Kasumi-1 (cell line): Measurements from ENCODE around the gene DRGX.

Experiments
- DNase-seq, 2 experiments: peaks; one replicate each; lab custom pipeline; 2025; lab: John Stamatoyannopoulos, UW

The DRGX gene

DNA sequence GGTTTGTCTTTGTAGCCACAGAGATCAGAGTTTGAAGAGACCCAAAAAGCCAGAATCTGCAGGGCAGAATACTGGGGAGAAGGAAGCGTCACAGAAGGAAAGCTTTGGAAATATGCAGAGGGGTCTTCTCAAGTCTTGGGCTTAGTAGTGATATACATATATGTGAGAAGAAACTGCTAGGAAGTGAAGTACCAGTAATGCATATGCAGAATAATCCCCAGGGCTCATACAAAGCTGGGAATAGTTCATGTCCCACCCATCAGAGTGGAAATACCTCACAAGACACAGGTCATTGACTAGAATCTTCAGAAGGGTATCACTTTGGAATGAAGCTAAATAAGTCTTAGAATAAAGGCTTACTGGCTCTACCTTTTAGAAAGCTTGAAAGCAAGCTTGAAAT, 57.3 kb downstream of the DRGX start:
- no peak for DNase-seq

DNA sequence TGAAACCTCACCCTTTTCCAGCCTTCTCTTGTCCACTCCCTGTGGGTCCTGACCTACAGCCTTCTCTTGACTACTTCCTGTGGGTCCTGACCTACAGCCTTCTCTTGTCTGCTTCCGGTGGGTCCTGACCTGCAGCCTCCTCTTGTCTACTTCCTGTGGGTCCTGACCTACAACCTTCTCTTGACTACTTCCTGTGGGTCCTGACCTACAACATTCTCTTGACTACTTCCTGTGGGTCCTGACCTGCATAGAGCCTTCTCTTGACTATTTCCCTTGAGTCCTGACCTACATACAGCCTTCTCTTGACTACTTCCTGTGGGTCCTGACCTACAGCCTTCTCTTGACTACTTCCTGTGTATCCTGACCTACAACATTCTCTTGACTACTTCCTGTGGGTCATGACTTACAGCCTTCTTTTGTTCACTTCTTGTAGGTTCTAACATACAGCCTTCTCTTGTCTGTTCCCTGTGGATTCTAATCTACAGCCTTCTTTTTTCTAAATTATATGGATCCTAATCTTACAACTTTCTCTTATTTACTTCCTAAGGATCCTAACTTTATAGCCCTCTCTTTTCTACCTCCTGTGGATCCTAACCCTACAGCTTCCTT, 60.4 kb downstream of the DRGX start:
- no peak for DNase-seq

DNA sequence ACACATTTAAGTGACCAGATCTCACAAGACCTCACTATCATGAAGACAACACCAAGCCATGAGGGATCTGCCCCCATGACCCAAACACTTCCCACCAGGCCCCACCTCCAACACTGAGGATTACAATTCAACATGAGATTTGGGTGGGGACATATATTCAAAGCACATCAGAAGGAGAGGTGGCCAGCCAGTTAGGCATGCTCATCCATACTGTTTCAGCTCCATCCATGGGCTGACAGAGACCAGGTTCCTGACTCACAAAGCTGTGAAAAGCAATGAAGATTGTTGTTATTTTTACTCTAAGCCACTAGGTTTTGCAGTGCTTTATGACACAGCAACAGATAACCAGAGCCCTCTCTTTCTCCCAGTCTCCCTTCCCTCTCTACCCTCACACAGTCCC, 60.9 kb downstream of the DRGX start:
- DNase-seq = no peak

DNA sequence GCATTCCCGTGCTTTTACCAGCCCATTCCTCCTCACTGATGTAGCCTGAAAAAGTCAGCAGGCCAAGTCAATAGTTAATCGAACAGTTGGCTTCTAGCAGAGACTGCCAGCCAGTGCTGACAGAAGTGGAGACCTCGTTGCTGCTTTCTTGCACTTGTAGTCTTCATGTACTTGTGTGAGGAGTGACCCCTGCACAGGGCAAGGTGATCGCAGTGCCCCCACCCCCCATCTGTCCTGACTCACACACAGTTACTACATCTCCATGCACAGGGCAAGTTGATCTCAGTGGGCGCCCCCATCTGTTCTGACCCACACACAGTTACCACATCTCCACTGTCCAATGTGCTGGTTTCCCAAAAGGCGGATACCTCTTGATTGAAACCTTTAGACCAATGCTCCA, 62.7 kb downstream of the DRGX start:
- no peak for DNase-seq

DNA sequence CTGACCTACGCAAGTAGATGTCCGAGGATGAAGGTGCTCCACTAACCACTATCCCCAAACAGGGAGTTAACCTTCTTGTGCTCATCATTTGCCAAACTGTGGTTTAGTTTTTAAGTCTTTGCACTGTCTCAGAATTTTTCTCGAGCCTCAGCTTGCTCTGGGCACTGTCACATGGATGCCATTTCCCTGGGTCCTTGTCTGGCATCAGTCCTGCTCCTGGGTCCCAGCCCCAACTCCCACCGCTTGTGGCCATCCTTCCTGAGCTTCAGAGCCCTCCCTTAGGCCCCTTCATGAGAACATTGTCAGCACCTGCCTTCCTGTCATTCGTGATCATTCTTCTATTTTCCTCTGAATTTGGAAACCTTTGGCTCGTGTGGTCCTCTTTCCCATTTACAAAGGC, 63.1 kb downstream of the DRGX start:
- no peak for DNase-seq

DNA sequence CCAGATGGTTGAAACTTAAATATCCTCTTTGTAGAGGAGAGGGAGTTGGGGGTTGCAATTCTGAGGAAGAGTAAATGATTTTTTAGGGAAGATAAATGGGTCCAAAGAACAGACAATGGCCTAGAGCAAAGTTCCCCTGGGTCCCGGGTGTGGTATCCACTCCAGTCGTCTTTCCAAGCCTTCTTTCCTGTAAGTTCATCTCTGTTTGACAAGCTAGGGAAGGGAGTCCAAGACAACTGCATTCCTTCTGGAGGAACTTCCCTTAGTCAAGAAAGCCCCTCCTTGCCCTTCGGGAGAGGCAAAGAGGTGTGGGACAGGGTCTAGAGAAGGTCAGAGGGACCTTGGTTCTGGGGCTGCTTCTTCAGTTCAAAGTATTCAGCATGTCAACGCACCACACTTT, 63.6 kb downstream of the DRGX start:
- DNase-seq = no peak

DNA sequence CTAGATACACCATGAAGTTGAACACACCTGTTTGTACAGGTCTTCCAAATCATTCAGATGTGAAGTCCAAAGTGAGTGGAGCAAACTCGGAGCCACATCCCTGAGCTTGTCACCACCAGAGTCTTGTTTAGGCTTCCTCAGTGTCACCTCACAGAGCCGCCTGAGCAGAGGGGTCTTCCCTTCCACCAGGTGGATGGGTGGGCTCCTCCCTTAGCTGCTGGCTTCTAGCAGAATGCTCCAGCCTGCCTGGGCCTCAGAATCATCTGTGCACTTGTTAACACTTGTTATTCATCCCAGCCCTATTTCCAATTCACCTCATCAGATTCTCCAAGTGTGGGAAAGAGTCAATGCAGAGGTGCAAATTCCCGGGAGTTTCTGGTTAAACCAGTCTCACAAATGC, 64.5 kb downstream of the DRGX start:
- no peak for DNase-seq

DNA sequence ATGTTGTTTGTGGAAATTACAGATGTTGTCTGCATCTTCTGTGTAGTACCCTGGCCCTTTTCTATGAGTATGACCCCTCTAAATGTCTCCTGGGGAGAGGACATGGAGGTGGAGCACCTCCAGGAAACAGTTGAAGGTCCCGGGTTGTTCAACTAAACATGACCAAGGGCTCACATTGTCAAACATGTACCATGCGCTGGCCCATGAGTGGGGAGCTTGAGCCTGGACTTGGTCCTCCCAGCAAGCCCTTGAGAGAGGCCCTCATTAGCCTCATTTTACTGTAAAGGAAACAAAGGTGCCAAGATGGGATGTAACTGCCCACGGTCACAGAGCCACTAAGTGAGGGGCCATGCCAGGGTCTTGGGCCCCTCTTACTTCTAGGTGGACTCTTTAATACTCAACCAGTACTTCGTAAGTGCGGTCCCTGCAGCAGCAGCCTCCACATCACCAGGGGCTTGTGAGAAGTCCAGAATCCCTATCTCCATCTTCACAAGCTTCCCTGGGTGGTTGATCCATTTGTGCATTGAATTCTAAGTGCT, 65.7 kb downstream of the DRGX start:
- no peak for DNase-seq

DNA sequence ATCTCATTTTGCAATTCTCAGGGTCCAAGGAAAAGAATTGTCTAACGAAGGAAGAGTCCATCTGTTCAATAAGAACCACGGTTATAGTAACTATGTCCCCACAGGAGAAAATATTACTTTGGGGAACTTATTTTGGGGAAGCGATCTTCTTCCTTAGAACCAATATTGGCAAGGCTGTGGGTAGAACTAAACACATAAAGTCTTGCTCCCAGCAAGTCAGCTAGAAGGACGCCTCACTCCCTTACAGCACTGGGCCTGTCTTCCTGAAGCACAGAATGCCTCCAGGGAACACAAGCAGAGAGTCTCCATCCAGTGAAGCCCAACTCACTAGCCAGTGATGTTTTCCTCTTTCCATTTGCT, 66.8 kb downstream of the DRGX start:
- no peak for DNase-seq

DNA sequence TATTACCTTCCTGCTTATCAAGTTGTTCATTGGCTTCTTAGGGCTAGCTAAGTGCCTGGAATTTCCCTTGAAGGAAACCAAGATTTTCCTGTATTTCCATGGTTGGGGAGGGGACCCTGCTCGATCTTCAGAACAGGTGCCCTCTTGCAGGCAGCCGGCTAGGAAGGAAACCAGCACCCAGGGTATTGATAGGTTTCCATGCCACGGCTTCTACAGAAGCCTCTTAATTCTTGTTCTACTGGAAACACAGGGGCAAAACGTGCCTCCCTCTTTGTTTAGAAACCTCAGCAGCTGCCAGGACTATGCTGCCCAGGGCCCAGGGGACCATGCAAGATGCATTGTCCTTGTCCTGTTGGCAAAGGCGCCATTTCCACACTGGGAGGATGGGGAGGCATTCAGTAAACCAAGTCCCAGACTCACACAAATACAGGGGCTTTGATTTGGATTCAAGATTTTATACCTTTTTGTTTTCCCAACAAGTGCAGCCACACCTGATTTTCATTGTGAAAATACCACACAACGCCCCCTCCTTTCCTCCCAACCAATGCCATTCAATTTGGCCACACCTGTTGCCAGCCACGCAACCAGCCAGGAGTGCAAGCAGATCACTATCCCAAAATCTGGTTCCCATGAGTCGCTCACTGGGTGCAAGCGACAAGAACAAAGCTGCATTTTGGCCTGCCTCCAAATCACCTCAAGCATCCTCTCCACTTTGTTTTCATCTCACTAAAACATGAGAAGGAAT, 67.3 kb downstream of the DRGX start:
- DNase-seq = no peak

DNA sequence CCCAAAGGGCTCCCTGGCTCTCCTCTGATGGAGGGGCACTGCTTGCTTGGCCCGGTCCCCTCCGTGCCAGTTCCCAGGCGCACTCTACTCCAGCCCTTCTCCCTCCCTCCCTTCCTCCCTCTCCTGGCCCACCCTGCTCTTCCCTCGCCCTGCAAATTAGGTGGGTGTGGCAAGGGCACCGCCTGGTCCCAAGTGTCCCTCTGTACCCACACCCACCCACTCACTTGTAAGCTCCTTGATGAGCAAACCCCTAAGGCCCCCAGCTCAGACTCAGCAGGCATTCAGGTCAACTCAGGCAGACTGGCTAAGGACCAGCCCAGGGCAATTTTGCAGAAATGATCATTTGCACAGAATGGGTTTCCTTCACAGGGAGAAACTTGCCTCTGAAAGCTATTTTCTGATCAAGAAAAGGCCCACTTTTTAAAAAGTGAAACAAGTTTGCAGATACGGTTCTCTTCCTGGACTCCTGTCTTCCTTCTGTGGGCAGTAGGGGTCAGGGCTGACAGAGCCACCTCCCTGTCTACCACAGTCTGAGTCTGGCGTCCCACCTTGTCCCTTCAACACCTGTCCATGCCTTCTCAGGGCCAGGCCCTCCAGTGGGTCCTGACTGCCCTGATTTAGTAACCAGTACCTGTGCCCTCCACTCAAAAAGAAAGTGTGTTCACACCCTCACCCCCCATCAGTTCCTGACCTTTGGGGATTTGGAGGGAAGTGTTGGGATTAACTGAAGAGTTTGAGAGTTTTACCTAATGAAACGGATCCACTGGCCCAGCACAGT, 68.7 kb downstream of the DRGX start:
- no peak for DNase-seq

DNA sequence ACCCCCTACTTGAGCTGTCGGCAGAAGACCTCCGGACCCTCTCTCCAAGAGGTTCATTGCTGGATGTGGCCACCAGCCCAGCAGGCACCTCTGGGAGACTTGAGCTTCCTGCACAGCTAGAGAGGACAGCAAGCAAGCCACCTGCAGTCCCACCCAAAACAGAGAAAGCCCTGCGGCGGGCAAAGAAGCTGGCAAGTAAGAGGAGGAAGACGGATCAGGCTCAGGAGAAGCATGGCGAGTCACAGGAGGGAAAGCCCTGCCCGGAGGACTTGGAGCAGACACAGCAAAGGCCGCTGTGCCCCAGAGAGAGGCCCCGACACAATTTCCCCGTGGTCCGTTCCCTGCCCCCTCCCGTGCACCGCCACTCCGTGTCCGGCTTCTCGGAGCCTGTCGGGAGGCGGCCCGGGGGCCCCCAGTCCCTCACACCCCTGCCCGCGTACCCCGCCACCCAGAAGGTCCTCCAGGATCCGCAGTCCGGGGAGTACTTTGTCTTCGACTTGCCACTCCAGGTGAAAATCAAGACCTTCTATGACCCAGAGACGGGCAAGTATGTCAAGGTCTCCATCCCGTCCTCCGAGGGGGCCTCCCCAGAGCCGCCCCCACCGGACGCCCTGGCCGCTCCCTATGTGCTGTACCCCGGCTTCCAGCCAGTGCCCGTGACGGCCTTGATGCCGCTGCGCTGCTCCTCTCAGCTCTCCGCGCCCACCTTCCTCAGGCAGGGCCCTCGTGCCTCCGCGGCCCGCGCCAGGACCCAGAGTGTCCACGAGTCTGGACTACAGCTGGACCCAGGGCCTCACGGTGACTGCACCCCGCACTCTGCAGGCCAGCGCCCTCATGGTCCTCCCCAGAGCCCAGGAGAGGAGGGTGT, 69.7 kb downstream of the DRGX start:
- no peak for DNase-seq

DNA sequence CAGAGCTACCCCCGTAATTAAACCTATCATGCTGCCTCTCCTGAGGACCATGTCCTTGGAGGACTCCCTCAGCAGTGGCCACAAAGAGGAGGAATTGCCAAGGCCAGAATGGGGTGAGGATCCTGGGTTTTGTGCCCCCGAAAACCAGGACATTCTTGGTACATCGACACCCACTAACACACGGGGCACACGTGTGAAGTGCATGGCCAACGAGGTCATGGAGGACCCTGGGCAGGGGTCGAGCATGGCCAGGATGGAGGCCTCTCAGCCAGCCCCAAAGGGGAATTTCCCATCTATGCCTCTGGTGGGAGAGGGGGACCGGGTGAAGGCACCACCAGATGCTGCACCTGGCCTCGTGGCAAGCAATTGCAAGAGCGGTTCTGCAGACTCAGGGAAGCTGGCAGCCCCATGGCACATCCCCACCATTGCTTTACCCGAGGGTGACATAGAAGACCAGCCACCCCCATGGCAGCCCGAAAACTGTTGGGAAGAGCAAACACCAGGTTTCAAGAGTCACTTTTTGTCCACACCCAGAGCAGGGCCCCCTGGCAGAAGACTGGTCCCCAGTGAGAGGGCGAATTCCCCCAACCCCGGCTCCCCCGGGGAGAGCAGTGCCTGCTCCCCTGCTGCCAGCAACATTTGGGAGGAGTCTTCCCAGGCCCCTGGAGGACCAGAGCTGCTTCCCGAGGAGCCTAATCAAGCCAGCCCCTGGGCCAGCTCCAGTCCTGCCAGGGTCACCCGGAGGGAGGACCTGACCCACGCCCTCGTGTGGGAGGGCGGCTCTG, 70.6 kb downstream of the DRGX start:
- DNase-seq = no peak

DNA sequence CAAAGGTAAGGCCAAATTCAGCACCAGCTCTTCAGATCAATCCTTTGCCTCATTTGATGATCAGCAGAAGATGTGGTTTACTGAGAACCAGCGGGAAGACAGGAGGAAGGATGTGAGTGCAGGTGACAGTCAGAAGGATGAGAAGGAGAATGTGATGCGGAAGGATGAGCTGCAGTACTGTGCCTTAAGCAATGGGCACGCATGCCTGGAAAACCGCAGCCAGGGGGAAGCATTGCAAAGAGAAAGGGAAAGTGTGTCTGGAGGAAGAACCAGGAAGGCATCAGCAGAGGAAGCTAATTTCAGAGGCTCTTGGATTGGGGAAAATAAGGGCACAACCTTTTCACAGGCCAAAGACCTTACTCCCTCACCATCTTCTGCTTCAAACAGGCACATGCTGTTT, 71.2 kb downstream of the DRGX start:
- DNase-seq = peak; percentile 54 to 55

DNA sequence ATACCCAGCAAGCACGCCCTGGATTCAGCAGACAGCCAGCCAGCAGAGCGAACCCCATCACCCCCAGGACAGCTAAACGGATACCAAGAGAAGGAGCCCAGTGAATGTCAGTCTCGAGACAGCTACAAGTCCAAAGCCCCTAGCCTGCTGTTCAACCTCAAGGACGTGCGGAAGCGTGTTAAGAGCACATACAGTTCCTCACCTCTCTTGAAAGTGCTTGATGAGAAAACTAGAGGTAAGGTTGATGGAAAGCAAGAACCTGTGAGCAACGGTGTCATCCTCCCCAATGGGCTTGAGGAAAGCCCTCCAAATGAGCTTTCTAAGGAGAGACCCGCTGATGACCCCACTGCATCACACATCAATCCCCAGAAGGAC, 72.0 kb downstream of the DRGX start:
- no peak for DNase-seq

DNA sequence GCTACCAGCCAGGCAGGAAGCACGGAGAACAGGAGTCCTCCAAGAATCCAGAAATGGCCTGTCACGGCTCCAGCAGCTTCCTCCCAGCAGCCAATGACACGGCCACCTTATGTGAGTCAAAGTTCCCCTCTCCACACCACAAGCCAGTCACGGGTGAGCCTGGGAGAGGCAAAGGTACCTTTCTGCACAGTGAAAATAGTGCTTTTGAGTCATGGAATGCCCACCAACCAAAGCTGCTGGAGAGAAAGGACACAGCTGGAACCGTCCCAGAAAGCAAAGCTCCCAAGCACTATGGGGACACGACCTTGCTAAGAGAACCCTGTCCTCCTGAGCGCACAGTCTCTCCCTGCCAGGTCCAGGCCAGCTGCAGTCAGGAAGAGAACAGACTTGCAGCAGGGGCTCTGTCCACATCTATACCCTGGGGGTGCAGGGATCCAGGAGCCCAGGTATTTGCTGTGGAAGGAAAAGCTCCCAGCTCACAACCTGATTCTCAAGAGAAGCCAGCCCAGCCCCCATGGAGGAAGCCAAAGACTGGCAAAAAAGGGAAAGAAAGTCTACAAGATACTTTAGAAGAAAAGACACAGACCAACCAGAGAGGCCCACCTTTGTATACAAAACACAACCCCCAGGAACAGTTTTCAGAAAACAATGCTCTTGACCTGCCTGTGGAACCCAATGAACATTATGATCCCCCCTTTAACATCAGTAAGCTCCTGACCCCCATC, 72.6 kb downstream of the DRGX start:
- no peak for DNase-seq

DNA sequence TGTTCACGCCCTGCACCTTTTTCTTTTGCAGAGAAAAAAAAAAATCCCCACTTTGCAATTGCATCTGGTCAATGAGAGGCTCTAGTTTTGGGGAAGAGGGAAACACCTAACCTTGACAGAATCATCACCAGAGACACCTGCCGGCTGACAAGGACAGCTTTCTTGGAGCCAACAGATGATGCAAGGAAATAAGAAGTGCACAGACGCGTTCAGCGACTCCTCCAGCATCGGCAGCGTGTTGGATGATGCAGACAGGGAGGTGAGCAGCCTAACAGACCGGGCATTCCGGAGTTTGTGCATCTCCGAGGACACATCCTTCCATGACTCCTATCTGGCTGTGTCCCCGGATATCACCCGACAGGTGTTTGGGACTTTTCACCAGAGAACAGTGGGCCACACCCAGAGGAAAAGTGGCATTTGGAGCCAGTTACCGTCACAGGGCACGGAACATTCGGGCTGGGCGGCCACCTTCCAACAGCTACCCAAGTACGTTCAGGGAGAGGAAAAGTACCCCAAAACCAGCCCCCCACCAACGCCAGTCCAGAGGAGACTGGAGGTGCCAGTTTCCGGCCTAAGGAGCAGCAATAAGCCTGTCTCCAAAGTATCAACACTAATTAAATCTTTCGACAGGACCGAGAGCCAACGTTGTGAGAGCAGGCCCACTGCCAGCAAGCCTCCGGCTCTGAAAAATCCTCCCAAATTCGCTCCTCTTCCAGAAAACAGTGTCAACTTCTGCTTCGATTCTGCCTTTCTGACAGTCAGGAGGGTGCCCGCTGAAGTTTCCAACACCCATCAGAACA, 73.3 kb downstream of the DRGX start:
- DNase-seq = no peak

DNA sequence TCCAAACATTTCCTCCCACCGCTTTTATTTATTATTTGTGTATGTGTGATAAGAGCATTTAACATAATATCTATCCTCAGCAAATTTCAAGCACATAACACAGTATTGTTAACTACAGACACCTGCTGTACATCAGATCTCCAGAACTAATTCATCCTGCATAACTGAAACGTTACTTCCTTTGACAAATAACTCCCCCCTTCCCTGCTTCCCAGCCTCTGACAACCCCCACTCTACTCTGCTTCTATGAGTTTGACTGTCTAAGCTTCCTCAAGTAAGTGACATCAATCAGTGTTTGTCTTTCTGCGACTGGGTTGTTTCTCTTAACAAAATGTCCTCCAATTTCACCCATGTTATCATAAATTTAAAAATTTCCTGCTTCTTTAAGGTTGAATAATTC, 74.9 kb downstream of the DRGX start:
- no peak for DNase-seq

DNA sequence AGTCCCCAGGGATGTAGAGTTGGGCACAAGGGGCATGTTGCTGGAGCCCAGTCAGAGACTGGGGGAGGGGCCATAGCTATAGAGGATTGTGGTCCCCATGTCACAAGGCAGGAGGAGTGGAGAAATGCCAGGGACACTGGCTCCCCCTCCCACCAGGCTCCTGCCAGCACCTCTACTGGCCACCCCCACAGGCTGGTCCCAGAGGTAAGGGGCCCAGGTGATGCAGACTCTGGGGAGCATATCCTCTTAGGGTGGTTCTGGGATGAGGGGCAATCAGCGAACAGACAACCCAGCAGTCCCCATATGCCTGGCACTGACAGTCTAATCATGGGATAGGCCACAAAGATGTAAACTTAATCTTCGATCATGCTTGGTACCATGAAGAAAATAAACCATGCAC, 75.7 kb downstream of the DRGX start:
- DNase-seq = no peak

DNA sequence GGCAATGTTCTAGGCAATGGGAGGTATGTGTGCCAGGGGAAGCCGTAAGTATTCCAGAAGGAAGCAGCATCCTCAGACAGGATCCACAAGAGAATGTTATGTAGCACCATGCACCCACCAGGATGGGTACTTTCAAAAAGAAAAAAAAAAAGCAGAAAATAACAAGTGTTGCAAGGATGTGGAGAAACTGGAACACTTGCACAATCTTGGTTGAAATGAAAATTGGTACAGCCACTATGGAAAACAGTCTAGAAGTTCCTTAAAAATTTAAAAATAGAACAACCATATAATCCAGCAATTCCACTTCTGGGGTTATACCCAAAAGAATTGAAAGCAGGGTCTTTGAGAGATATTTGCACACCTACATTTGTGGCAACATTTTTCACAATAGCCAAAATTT, 76.7 kb downstream of the DRGX start:
- DNase-seq = no peak
